Neutrophil (primary cell): ENCODE measurements around the gene NUFIP2.

Experiments used
- H3K27ac ChIP-seq: fragments of 200-600 bp; sonication (generic); 2 replicates; pipeline ENCODE4 v1.5.1; 2016; ENCODE audit warnings: mild to moderate bottlenecking, moderate library complexity
- H3K27me3 ChIP-seq: fragments of 200-600 bp; sonication (generic); 2 replicates; pipeline ENCODE4 v1.6.0; 2016; ENCODE audit warnings: mild to moderate bottlenecking
- H3K36me3 ChIP-seq: fragments of 200-600 bp; sonication (generic); 2 replicates; pipeline ENCODE4 v1.5.1; 2017
- H3K4me1 ChIP-seq, 2 experiments: fragments of 200-600 bp in 1 of 2; sonication (generic) in 1 of 2; 1 replicate in 1 of 2; 2 replicates in 1 of 2; pipeline versions ENCODE4 v1.5.1 to v1.6.1; 2013 to 2016; ENCODE audit warnings: low read depth in 1 of 2, low read length in 1 of 2, mild to moderate bottlenecking in 1 of 2, moderate library complexity in 1 of 2; ENCODE audit not compliant: control insufficient read depth in 1 of 2, insufficient read depth in 1 of 2
- H3K4me3 ChIP-seq, 2 experiments: fragments of 200-600 bp in 1 of 2; sonication (generic) in 1 of 2; 1 replicate in 1 of 2; 2 replicates in 1 of 2; pipeline ENCODE4 v1.5.1; 2013 to 2016; ENCODE audit warnings: low read depth in 1 of 2, low read length in 1 of 2, mild to moderate bottlenecking in 1 of 2, moderate library complexity in 1 of 2
- H3K9me3 ChIP-seq: fragments of 200-600 bp; sonication (generic); 2 replicates; pipeline ENCODE4 v1.5.1; 2016
- CTCF ChIP-seq: fragments of 200-600 bp; sonication (generic); IDR thresholded peaks from 2 replicates; pipeline ENCODE4 v1.5.1; 2016; ENCODE audit warnings: antibody characterized with exemption

Gene NUFIP2

GRCh38 chr17:29299031-29299430 lies 5.1 kb upstream of the NUFIP2 start:
- H3K27ac ChIP-seq, result no peak overlapping the region
- no peaks in the 10 kb centered on the region for H3K36me3 ChIP-seq

GRCh38 chr17:29295420-29295819 lies 1.5 kb upstream of the NUFIP2 start:
- Histone ChIP-seq H3K27me3 (no peaks in the 10 kb centered on the region), H3K9me3 (no peaks in the 10 kb centered on the region), H3K27ac (peak overlapping the region; percentile 92), H3K4me1 (peaks cover 22 to 31% of the 10 kb centered on the region in 2 experiments), H3K36me3 (no peaks in the 10 kb centered on the region), H3K4me3 (peak overlapping the region in 1 of 2 experiments; percentile 97)
- no peak for TF ChIP-seq CTCF

More at GRCh38 chr17:29299031-29299430, 5.1 kb upstream of the NUFIP2 start:
- no peak for TF ChIP-seq CTCF
- Histone ChIP-seq H3K9me3 (no peaks in the 10 kb centered on the region), H3K4me3 (no peak overlapping the region), H3K4me1 (peaks cover 7 to 12% of the 10 kb centered on the region in 2 experiments), H3K27me3 (no peaks in the 10 kb centered on the region)

GRCh38 chr17:29294580-29294900 lies 592 bp upstream of the NUFIP2 start:
- Histone ChIP-seq H3K27ac (peak overlapping the region; percentile 92), H3K27me3 (no peaks in the 10 kb centered on the region), H3K36me3 (peaks cover 7% of the 10 kb centered on the region), H3K4me1 (peaks cover 25 to 38% of the 10 kb centered on the region in 2 experiments), H3K9me3 (no peaks in the 10 kb centered on the region), H3K4me3 (peak overlapping the region; percentile 92 to 97)
- no peak for TF ChIP-seq CTCF

- Histone ChIP-seq H3K36me3 (peaks cover 7% of the 10 kb centered on the region), H3K27ac (peak overlapping the region; percentile 92), H3K9me3 (no peaks in the 10 kb centered on the region), H3K4me3 (peak overlapping the region; percentile 92 to 97), H3K4me1 (peaks cover 33 to 42% of the 10 kb centered on the region in 2 experiments), H3K27me3 (no peaks in the 10 kb centered on the region)
- TF ChIP-seq CTCF, result no peak
These were observed 707 bp downstream of the NUFIP2 start for GRCh38 chr17:29292992-29293889.

- no peak for TF ChIP-seq CTCF
- Histone ChIP-seq H3K9me3 (no peaks in the 10 kb centered on the region), H3K4me1 (peaks cover 33 to 42% of the 10 kb centered on the region in 2 experiments), H3K27ac (peak overlapping the region; percentile 92), H3K27me3 (no peaks in the 10 kb centered on the region), H3K36me3 (peaks cover 16% of the 10 kb centered on the region), H3K4me3 (peak overlapping the region; percentile 92 to 97)
These were observed 1.6 kb downstream of the NUFIP2 start for GRCh38 chr17:29292071-29292991.
